ENCODE data around the gene SLC4A2.

Gene SLC4A2

GRCh38 chr7:151017953-151018420 is 41.4 kb upstream of the SLC4A2 start (continued):
- 0 out of 2 replicates have a peak, but pooled peaks have one; percentile 54 for TF ChIP-seq ZFP37 (tag by site-specific recombination; IDR thresholded peaks at IDR 0.05)
- no peak for TF ChIP-seq GFI1B (tag by site-specific recombination; IDR thresholded peaks at IDR 0.05)
- TF ChIP-seq KLF16 (tag by site-specific recombination; IDR thresholded peaks at IDR 0.05) = no peak
- TF ChIP-seq GLI4 (tag by site-specific recombination; IDR thresholded peaks at IDR 0.05) = 0 out of 2 replicates have a peak, but pooled peaks have one; percentile 16
- peak; percentile 88 for TF ChIP-seq ZBTB7A (tag by site-specific recombination; IDR thresholded peaks at IDR 0.05; ENCODE audit: low read depth)
- TF ChIP-seq ZNF274 (IDR thresholded peaks at IDR 0.05; ENCODE audit: low read length) = no peak
- TF ChIP-seq ZNF274 (tag by site-specific recombination; IDR thresholded peaks at IDR 0.05; ENCODE audit: borderline replicate concordance) = no peak
- peak; percentile 22 for TF ChIP-seq ZNF654 (tag by site-specific recombination; IDR thresholded peaks at IDR 0.05; ENCODE audit: low read depth)
- no peak for TF ChIP-seq ZNF747 (tag by site-specific recombination; IDR thresholded peaks at IDR 0.05)
- TF ChIP-seq ZNF2 (tag by site-specific recombination; IDR thresholded peaks at IDR 0.05) = peak; percentile 100
- TF ChIP-seq HOXA7 (CRISPR knock-in tag; IDR thresholded peaks at IDR 0.05; ENCODE audit: borderline replicate concordance) = no peak
- TF ChIP-seq ZNF48 (tag by site-specific recombination; IDR thresholded peaks at IDR 0.05) = no peak
- TF ChIP-seq, protein P1, sequence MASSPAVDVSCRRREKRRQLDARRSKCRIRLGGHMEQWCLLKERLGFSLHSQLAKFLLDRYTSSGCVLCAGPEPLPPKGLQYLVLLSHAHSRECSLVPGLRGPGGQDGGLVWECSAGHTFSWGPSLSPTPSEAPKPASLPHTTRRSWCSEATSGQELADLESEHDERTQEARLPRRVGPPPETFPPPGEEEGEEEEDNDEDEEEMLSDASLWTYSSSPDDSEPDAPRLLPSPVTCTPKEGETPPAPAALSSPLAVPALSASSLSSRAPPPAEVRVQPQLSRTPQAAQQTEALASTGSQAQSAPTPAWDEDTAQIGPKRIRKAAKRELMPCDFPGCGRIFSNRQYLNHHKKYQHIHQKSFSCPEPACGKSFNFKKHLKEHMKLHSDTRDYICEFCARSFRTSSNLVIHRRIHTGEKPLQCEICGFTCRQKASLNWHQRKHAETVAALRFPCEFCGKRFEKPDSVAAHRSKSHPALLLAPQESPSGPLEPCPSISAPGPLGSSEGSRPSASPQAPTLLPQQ (tag by site-specific recombination; IDR thresholded peaks at IDR 0.05) = peak; percentile 76
- TF ChIP-seq HOXD13 (CRISPR knock-in tag; IDR thresholded peaks at IDR 0.05; ENCODE audit: borderline replicate concordance) = no peak
- TF ChIP-seq SP7 (tag by site-specific recombination; IDR thresholded peaks at IDR 0.05) = peak; percentile 55
- TF ChIP-seq ZNF311 (tag by site-specific recombination; IDR thresholded peaks at IDR 0.05; ENCODE audit: borderline replicate concordance) = no peak
- no peak; the same call in 1 of the 2 replicates for TF ChIP-seq TRIM28 (IDR thresholded peaks at IDR 0.05; ENCODE audit: borderline replicate concordance, low read length)
- peak; percentile 64; the same call in 1 of the 2 replicates for TF ChIP-seq ZBTB48 (tag by site-specific recombination; IDR thresholded peaks at IDR 0.05)
- no peak for TF ChIP-seq ZNF223 (tag by site-specific recombination; IDR thresholded peaks at IDR 0.05)
- no peak for TF ChIP-seq ZNF558 (tag by site-specific recombination; IDR thresholded peaks at IDR 0.05)
- TF ChIP-seq KLF1 (tag by site-specific recombination; IDR thresholded peaks at IDR 0.05) = 0 out of 2 replicates have a peak, but pooled peaks have one; percentile 14
- TF ChIP-seq ZNF791 (tag by site-specific recombination; IDR thresholded peaks at IDR 0.05) = 0 out of 2 replicates have a peak, but pooled peaks have one; percentile 11
- TF ChIP-seq ZNF335 (tag by site-specific recombination; conservative IDR thresholded peaks at IDR 0.05) = peak; percentile 42; the same call in 1 of the 2 replicates
- no peak for TF ChIP-seq ZNF324 (tag by site-specific recombination; IDR thresholded peaks at IDR 0.05)
- TF ChIP-seq ZNF600 (tag by site-specific recombination; IDR thresholded peaks at IDR 0.05) = peak; percentile 65
- no peak; the same call in 1 of the 2 replicates for TF ChIP-seq ZNF16 (tag by site-specific recombination; IDR thresholded peaks at IDR 0.05; ENCODE audit: low read depth)
- no peak for TF ChIP-seq SALL2 (tag by site-specific recombination; IDR thresholded peaks at IDR 0.05; ENCODE audit: borderline replicate concordance)
- no peak for TF ChIP-seq SP3 (tag by site-specific recombination; IDR thresholded peaks at IDR 0.05)
- TF ChIP-seq ZNF394 (tag by site-specific recombination; IDR thresholded peaks at IDR 0.05; ENCODE audit: borderline replicate concordance) = no peak; the same call in 1 of the 2 replicates
- peak; percentile 72; the same call in 1 of the 2 replicates for TF ChIP-seq ZNF777 (tag by site-specific recombination; IDR thresholded peaks at IDR 0.05; ENCODE audit: borderline replicate concordance)
- TF ChIP-seq ZBTB21 (tag by site-specific recombination; IDR thresholded peaks at IDR 0.05) = no peak
- TF ChIP-seq GLIS2 (tag by site-specific recombination; IDR thresholded peaks at IDR 0.05) = peak; percentile 79
- TF ChIP-seq GLIS1 (tag by site-specific recombination; IDR thresholded peaks at IDR 0.05) = peak; percentile 55
- 0 out of 2 replicates have a peak, but pooled peaks have one; percentile 42 for TF ChIP-seq ZNF610 (tag by site-specific recombination; IDR thresholded peaks at IDR 0.05; ENCODE audit: borderline replicate concordance)
- TF ChIP-seq CTCF (tag by site-specific recombination; IDR thresholded peaks at IDR 0.05) = peak; percentile 97
- 0 out of 2 replicates have a peak, but pooled peaks have one; percentile 15 for TF ChIP-seq ZNF449 (tag by site-specific recombination; IDR thresholded peaks at IDR 0.05)
- TF ChIP-seq ZBTB17 (tag by site-specific recombination; IDR thresholded peaks at IDR 0.05) = 0 out of 2 replicates have a peak, but pooled peaks have one; percentile 43
